ENCODE results near the gene STRADB.
A peak's percentile ranks its signal among the peaks of the same experiment; 100 is the strongest.
"Not testable (repeated sequence)": the region's sequence is repeated elsewhere in the genome, so short reads cannot be mapped to it uniquely, and the experiment has no call there.

STRADB gene

DNA sequence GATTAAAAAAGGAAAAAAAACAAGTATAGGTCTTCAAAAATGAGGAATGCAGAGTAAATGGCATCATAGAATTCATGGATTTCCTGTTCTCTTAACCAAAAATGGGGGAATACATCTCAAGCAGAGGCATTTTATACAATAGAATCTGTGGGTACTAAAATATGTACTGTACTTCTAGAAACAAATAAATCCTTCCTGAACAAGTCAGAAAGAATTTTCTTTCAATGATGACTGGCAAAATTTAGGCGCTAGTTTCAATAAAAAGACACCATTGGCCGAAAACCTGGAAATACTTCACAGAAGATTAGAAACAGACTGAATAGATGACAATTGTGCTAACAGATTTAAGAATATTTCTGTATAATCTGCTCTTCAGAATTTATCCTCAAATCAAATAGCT lies 15.4 kb upstream of the STRADB start:
- H3K79me2 ChIP-seq (ENCODE audit: control insufficient read depth, low read length) = peaks cover 16% of the 10 kb centered on the region; the same call in 1 of the 2 replicates
- peaks cover 13% of the 10 kb centered on the region for H3K4me1 ChIP-seq (ENCODE audit: control insufficient read depth, low read length)

GRCh38 chr2:201439336-201439922 lies 12.1 kb upstream of the STRADB start:
- H3F3A ChIP-seq (ENCODE audit: control insufficient read depth, insufficient read depth); H3K27ac ChIP-seq (ENCODE audit: low read depth, low read length); H4K20me1 ChIP-seq (ENCODE audit: control insufficient read depth, insufficient read depth, low read depth, low read length); H3K4me3 ChIP-seq (ENCODE audit: low read length); H3K27me3 ChIP-seq (ENCODE audit: control insufficient read depth, low read length); H3K4me2 ChIP-seq (ENCODE audit: low read length); H3K9me2 ChIP-seq (replicated peaks; ENCODE audit: control insufficient read depth, low read length); H3K79me2 ChIP-seq (ENCODE audit: control insufficient read depth, low read length); H3K36me3 ChIP-seq (ENCODE audit: control insufficient read depth, low read length); H3K9me3 ChIP-seq (ENCODE audit: control insufficient read depth, insufficient read depth, low read length): not testable (repeated sequence)
- peaks cover 17% of the 10 kb centered on the region for H3K4me1 ChIP-seq (ENCODE audit: control insufficient read depth, low read length)

More for the DNA sequence above, 15.4 kb upstream of the STRADB start:
- Histone ChIP-seq H4K20me1 (ENCODE audit: control insufficient read depth, insufficient read depth, low read depth, low read length) (no peaks in the 10 kb centered on the region), H3K36me3 (ENCODE audit: control insufficient read depth, low read length) (no peaks in the 10 kb centered on the region), H3F3A (ENCODE audit: control insufficient read depth, insufficient read depth) (peaks cover 2% of the 10 kb centered on the region; the same call in 1 of the 2 replicates), H3K27ac (ENCODE audit: low read depth, low read length) (no peak overlapping the region), H3K4me2 (ENCODE audit: low read length) (no peak overlapping the region), H3K4me3 (ENCODE audit: low read length) (no peak overlapping the region), H3K9me3 (ENCODE audit: control insufficient read depth, insufficient read depth, low read length) (no peaks in the 10 kb centered on the region), H3K27me3 (ENCODE audit: control insufficient read depth, low read length) (no peaks in the 10 kb centered on the region), H3K9me2 (replicated peaks; ENCODE audit: control insufficient read depth, low read length) (no peaks in the 10 kb centered on the region)
- TF ChIP-seq EZH2phosphoT487 (IDR thresholded peaks at IDR 0.05; ENCODE audit: borderline replicate concordance, low read length) (no peak), CTCF (IDR thresholded peaks at IDR 0.05; ENCODE audit: low read depth, low read length, poor library complexity, severe bottlenecking) (no peak)

DNA sequence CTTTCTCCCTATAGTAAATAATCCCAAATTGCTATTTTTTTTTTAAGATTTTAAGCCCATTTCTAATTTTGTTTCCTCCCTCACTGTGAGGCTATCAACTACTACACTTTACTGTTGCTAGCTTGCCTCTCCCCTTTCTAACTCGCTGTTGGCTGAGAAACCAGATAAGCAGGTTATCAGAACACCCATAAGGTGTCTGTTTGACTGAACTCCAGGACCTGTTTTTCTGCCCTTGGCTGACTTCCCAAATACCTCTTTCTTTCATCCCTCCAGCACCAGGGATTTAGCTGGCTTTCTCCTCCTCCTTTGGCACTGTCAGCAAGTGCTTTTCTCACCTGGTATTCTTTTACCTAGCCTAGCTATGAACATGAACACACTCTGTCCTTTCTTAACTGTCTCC lies 11.4 kb upstream of the STRADB start:
- Histone ChIP-seq H3K9me2 (replicated peaks; ENCODE audit: control insufficient read depth, low read length) (no peaks in the 10 kb centered on the region), H4K20me1 (ENCODE audit: control insufficient read depth, insufficient read depth, low read depth, low read length) (no peaks in the 10 kb centered on the region), H3F3A (ENCODE audit: control insufficient read depth, insufficient read depth) (peaks cover 6% of the 10 kb centered on the region; the same call in 1 of the 2 replicates), H3K27ac (ENCODE audit: low read depth, low read length) (no peak overlapping the region), H3K4me1 (ENCODE audit: control insufficient read depth, low read length) (peaks cover 17% of the 10 kb centered on the region), H3K4me2 (ENCODE audit: low read length) (no peak overlapping the region), H3K36me3 (ENCODE audit: control insufficient read depth, low read length) (no peaks in the 10 kb centered on the region), H3K4me3 (ENCODE audit: low read length) (no peak overlapping the region), H3K79me2 (ENCODE audit: control insufficient read depth, low read length) (peaks cover 7% of the 10 kb centered on the region), H3K9me3 (ENCODE audit: control insufficient read depth, insufficient read depth, low read length) (no peaks in the 10 kb centered on the region), H3K27me3 (ENCODE audit: control insufficient read depth, low read length) (no peaks in the 10 kb centered on the region)
- no peak for TF ChIP-seq CTCF (IDR thresholded peaks at IDR 0.05; ENCODE audit: low read depth, low read length, poor library complexity, severe bottlenecking)
- no peak for TF ChIP-seq EZH2phosphoT487 (IDR thresholded peaks at IDR 0.05; ENCODE audit: borderline replicate concordance, low read length)

- H3K9me2 ChIP-seq (replicated peaks; ENCODE audit: control insufficient read depth, low read length) = no peaks in the 10 kb centered on the region
- peaks cover 7% of the 10 kb centered on the region for H3K79me2 ChIP-seq (ENCODE audit: control insufficient read depth, low read length)
- TF ChIP-seq CTCF (IDR thresholded peaks at IDR 0.05; ENCODE audit: low read depth, low read length, poor library complexity, severe bottlenecking) (no peak), EZH2phosphoT487 (IDR thresholded peaks at IDR 0.05; ENCODE audit: borderline replicate concordance, low read length) (no peak)
- peaks cover 17% of the 10 kb centered on the region for H3K4me1 ChIP-seq (ENCODE audit: control insufficient read depth, low read length)
- H3K9me3 ChIP-seq (ENCODE audit: control insufficient read depth, insufficient read depth, low read length) = no peaks in the 10 kb centered on the region
- peak overlapping the region; percentile 17; the same call in 1 of the 2 replicates for H3K27ac ChIP-seq (ENCODE audit: low read depth, low read length)
- H3K4me2 ChIP-seq (ENCODE audit: low read length) = peak overlapping the region; percentile 58
- no peaks in the 10 kb centered on the region for H3K36me3 ChIP-seq (ENCODE audit: control insufficient read depth, low read length)
- H3K4me3 ChIP-seq (ENCODE audit: low read length) = peak overlapping the region; percentile 38
- peaks cover 6% of the 10 kb centered on the region; the same call in 1 of the 2 replicates for H3F3A ChIP-seq (ENCODE audit: control insufficient read depth, insufficient read depth)
- H4K20me1 ChIP-seq (ENCODE audit: control insufficient read depth, insufficient read depth, low read depth, low read length) = no peaks in the 10 kb centered on the region
- no peaks in the 10 kb centered on the region for H3K27me3 ChIP-seq (ENCODE audit: control insufficient read depth, low read length)
Observed at GRCh38 chr2:201441409-201441808, 10.1 kb upstream of the STRADB start.
